ENCODE data around the gene TMPRSS3.

- TF ChIP-seq, protein P1, sequence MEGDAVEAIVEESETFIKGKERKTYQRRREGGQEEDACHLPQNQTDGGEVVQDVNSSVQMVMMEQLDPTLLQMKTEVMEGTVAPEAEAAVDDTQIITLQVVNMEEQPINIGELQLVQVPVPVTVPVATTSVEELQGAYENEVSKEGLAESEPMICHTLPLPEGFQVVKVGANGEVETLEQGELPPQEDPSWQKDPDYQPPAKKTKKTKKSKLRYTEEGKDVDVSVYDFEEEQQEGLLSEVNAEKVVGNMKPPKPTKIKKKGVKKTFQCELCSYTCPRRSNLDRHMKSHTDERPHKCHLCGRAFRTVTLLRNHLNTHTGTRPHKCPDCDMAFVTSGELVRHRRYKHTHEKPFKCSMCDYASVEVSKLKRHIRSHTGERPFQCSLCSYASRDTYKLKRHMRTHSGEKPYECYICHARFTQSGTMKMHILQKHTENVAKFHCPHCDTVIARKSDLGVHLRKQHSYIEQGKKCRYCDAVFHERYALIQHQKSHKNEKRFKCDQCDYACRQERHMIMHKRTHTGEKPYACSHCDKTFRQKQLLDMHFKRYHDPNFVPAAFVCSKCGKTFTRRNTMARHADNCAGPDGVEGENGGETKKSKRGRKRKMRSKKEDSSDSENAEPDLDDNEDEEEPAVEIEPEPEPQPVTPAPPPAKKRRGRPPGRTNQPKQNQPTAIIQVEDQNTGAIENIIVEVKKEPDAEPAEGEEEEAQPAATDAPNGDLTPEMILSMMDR (IDR thresholded peaks at IDR 0.05), result no peak
- no peak for TF ChIP-seq EP300 (IDR thresholded peaks at IDR 0.05; ENCODE audit: low read depth)
Observed at GRCh38 chr21:42390193-42390592, 5.7 kb downstream of the TMPRSS3 start.
